T-helper 17 cell (primary cell): ENCODE measurements around the gene HCLS1. TPM values are rescaled to one million over a fixed set of nuclear protein-coding genes. Genes with fewer than 3 reads are reported as not detected.
"Not testable (repeated sequence)": the region's sequence is repeated elsewhere in the genome, so short reads cannot be mapped to it uniquely, and the experiment has no call there.

Experiments used
- ATAC-seq: fragments of 150-1000 bp; cut with Tn5 transposase; 2 replicates; pipeline ENCODE4 v1.10.0; 2021; ENCODE audit warnings: mild to moderate bottlenecking, moderate library complexity
- DNase-seq, 3 donors: peaks; one replicate each; pipeline versions ENCODE4 v3.0.0 to v3.0.0-alpha.2; 2020 to 2021
- H3K9me3 ChIP-seq: one replicate; pipeline ENCODE4 v1.7.0; 2013; ENCODE audit warnings: low read length, mild to moderate bottlenecking; ENCODE audit not compliant: control insufficient read depth, poor library complexity, severe bottlenecking
- H3K27ac Mint-ChIP-seq: one replicate; pipeline ENCODE4 v1.8.0; 2022; ENCODE audit warnings: mild to moderate bottlenecking, moderate library complexity, mixed read lengths
- H3K27me3 Mint-ChIP-seq: one replicate; pipeline ENCODE4 v1.8.0; 2022; ENCODE audit warnings: mixed read lengths
- H3K36me3 Mint-ChIP-seq: one replicate; pipeline ENCODE4 v1.8.0; 2022; ENCODE audit warnings: low read depth, mixed read lengths
- H3K4me1 Mint-ChIP-seq: one replicate; pipeline ENCODE4 v1.8.0; 2022; ENCODE audit warnings: mild to moderate bottlenecking, mixed read lengths
- H3K4me3 Mint-ChIP-seq: one replicate; pipeline ENCODE4 v1.8.0; 2022; ENCODE audit warnings: mild to moderate bottlenecking, moderate library complexity, mixed read lengths
- total RNA-seq, 4 donors: library from RNA in 2 of 4; stranded (reverse) in 2 of 4; gene quantifications; one replicate each; pipeline ENCODE4 v1.2.3 and lab custom pipeline; 2022 to 2026

HCLS1 gene, protein sequence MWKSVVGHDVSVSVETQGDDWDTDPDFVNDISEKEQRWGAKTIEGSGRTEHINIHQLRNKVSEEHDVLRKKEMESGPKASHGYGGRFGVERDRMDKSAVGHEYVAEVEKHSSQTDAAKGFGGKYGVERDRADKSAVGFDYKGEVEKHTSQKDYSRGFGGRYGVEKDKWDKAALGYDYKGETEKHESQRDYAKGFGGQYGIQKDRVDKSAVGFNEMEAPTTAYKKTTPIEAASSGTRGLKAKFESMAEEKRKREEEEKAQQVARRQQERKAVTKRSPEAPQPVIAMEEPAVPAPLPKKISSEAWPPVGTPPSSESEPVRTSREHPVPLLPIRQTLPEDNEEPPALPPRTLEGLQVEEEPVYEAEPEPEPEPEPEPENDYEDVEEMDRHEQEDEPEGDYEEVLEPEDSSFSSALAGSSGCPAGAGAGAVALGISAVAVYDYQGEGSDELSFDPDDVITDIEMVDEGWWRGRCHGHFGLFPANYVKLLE
- total RNA-seq, result 100 to 1,000 TPM; 277 to 292 TPM
- total RNA-seq (lab: John Stamatoyannopoulos, UW), result 378 to 428 reads per million in 2 donors

DNA sequence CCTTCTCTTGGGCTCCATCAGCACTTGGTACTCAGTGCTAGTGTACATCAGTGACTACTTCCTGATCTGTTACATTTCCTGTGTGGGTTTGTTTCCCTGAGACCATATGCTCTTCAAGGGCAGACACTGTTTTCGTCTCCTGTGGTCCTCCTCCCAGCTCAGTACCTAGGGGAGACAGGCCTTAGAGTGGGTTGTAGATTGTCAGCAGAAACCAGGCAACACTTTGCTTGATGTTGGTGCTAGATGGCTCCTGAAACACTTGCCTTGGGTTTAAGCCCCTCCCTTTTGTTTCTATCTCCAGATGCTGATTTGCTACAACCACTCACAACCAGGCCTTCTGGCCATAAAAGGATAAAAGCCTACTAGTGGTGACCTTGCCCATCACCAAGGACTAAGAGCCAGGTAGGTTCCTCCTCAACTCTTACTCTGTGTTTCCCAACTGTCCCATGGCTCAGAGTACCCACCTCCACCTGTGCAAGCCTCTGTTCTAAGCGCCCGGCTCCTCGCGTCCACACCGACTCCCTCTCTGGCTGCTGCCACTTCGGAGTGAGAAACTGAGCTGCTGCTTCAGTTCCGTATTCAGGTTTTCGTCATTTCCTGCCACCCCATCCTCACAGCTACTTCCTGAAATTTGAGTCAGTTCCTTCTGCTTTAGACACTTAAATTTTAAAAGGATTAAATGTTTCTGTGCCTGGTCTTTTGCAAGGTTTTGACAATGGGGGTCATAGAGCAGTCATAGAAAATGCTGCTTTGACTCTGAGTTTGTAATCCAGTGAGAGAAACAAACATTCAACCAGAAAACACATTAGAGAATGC, at the start of gene HCLS1:
TSS of gene HCLS1 (minus strand) at position 548 of the 816 bp plus-strand sequence. CDS start 2,556 bp downstream, outside the sequence.
- Mint-ChIP-seq H3K4me3 (peak within 1 kb of the TSS; percentile 96), H3K36me3 (peaks cover 14% of the 10 kb centered on the region), H3K4me1 (peaks cover 53% of the 10 kb centered on the region), H3K27ac (peak within 1 kb of the TSS; percentile 99), H3K27me3 (no peaks in the 10 kb centered on the region)
- no peaks in the 10 kb centered on the region for H3K9me3 ChIP-seq
- peak; percentile 47 to 57 (median 49) for DNase-seq
- peak; percentile 86 for ATAC-seq

DNA sequence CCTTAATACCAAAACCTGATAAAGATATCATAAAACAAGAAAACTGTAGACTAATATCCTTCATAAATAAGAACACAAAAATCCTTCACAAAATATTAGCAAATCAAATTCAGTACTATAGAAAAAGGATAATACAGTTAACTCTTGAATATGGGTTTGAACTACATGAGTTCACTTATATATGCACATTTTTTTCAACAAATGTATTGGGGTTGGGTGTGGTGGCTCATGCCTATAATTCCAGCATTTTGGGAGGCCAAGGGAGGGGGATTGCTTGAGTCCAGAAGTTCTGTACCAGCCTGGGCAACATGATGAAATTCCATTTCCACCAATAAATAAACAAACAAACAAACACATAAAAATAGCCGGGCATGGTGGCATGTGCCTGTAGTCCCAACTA, 49.6 kb upstream of the HCLS1 start:
- H3K9me3 ChIP-seq, result no peaks in the 10 kb centered on the region
- DNase-seq, result no peak
- Mint-ChIP-seq H3K27ac (no peak overlapping the region), H3K36me3 (peaks cover 13% of the 10 kb centered on the region), H3K4me3 (no peak overlapping the region), H3K27me3 (no peaks in the 10 kb centered on the region), H3K4me1 (peaks cover 10% of the 10 kb centered on the region)
- no peak for ATAC-seq

DNA sequence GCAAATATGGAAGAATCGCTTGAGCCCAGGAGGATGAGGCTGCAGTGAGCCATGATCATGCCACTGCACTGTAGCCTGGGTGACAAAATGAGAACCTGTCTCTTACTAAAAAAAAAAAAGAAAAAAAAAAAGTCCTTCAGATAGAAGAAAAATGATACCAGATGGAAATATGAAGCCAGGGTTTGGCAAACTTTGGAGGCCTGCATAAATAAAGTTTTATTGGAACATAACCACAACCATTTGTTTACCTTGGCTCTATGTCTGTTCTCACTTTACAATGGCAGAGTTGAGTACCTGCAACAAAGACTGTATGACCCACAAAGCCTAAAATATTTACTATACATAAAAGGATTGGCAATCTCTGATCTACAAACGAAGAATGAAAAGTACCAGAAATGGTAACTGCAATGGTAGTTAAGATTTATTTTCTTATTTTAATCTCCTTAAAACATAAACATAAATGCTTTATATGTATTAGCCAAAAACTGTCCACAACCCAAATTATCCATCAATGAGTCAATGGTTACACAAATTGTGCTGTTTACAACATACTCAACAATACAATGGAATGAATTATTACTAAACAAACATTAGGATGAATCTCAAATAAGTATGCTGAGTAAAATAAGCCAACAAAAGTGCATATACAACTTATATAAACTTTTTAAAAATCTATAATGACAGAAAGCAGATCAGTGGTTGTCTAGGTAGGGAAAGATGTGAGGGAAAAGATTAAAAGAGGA, 47.0 kb upstream of the HCLS1 start:
- Mint-ChIP-seq H3K27me3 (no peaks in the 10 kb centered on the region), H3K4me1 (peaks cover 13% of the 10 kb centered on the region), H3K27ac (no peak overlapping the region), H3K36me3 (peaks cover 9% of the 10 kb centered on the region), H3K4me3 (no peak overlapping the region)
- ATAC-seq (no peak), DNase-seq (no peak)
- H3K9me3 ChIP-seq, result no peaks in the 10 kb centered on the region

DNA sequence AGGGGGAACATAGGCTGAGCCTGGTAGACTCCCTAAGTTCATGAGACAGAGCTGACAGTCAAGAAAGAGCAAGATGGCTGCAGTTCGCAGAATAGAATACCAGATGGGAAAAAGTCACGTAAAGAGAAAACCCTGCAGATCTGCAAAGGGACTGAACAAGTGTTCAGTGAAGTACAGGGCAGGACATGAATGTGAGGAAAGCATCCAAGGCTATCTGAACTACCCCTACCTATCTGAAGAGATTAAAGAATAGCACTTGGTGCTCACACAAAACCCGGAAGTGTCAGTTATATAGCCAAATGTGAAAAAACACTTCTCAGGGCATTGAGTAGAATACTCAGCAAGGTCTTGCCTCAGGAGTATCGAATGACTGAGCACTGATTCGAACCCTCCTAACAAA, 44.8 kb upstream of the HCLS1 start:
- Mint-ChIP-seq H3K4me3 (no peak overlapping the region), H3K4me1 (peaks cover 10% of the 10 kb centered on the region), H3K36me3 (peaks cover 10% of the 10 kb centered on the region), H3K27ac (no peak overlapping the region), H3K27me3 (no peaks in the 10 kb centered on the region)
- ATAC-seq (no peak), DNase-seq (no peak)
- H3K9me3 ChIP-seq, result no peaks in the 10 kb centered on the region

DNA sequence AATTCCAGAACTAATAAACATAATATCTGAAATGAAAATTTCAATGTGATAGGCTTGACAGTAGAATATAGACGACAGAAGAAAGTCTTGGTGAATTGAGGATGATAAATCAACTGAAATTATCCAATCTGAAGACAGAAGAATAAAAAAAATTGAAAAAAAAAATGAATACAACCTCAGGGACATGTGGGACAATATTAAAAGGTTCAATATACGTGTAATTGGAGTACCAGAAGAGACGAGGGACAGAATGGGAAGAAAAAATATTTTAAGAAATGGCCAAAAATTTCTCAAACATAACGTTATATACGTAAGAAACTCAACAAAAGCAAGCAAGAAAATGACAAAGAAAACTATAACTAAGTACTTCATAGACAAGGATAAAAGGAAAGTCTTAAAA, 43.3 kb upstream of the HCLS1 start:
- DNase-seq (no peak), ATAC-seq (no peak)
- Mint-ChIP-seq H3K27ac (no peak overlapping the region), H3K4me3 (no peak overlapping the region), H3K36me3 (peaks cover 7% of the 10 kb centered on the region), H3K4me1 (peaks cover 5% of the 10 kb centered on the region), H3K27me3 (no peaks in the 10 kb centered on the region)
- H3K9me3 ChIP-seq, result no peaks in the 10 kb centered on the region

DNA sequence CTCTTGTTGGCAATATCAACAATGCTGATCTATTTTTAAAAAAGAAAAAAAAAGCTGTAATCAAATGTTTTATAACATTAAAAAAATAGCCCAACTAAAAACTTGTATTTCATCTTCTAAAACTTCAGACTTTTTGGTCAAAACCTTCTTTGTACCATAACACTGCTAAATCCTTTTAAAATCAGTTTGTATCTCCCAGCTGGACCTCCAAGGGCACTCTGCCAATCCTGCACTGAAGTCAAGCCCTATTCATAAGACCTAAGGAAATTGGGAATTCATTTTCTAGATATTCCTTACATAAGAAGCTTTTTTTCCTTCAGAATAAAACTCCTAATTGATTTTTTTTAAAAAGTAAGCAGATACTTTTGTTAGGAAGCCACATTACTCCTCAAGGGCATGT, 38.2 kb upstream of the HCLS1 start:
- DNase-seq (no peak), ATAC-seq (no peak)
- Mint-ChIP-seq H3K4me1 (peaks cover 2% of the 10 kb centered on the region), H3K36me3 (peaks cover 16% of the 10 kb centered on the region), H3K27me3 (no peaks in the 10 kb centered on the region), H3K27ac (no peak overlapping the region), H3K4me3 (no peak overlapping the region)
- H3K9me3 ChIP-seq, result no peaks in the 10 kb centered on the region

DNA sequence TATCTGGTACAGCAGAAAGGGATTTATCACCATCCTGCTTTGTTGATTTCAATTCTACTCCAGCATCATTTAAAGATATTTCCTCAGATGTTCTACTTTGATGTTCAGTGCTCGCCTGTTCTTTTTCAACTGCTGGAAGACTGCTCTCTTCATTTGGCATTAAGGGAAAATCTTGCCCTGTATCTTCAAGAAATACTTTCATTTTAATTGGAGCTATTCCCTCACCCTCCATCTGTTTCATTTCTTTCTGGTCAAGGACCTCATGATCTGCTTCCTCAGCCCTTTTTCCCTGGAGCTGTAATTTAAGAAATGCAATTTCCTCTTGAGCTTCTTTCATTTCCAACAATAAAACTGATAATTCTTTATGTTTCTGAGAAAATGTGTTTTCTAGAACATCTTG, 37.8 kb upstream of the HCLS1 start:
- no peaks in the 10 kb centered on the region for H3K27me3 Mint-ChIP-seq
- H3K36me3 Mint-ChIP-seq, result peaks cover 16% of the 10 kb centered on the region
- no peaks in the 10 kb centered on the region for H3K9me3 ChIP-seq
- DNase-seq, result no peak
- no peak overlapping the region for H3K4me3 Mint-ChIP-seq
- no peak overlapping the region for H3K27ac Mint-ChIP-seq
- H3K4me1 Mint-ChIP-seq, result peaks cover 2% of the 10 kb centered on the region
- no peak for ATAC-seq

DNA sequence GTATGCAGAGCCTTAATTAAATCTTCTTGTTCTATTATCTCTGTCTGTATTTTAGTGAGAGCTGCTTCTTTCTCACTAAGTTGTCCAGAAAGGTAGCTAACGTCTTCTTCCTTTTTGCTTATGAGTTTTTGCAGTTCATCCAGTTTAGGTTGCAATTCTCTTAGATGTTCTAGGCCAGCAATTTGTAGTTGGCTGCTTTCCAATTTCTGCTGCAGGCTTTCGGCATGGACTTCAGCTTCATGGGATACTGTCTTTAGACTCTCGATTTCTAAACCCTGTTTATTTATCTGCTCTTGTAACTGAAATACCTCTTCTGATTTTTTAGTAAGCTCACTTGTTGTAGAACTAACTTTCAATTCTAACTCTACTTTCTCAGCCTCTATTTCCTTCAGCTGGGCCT, 35.5 kb upstream of the HCLS1 start:
- peaks cover 3% of the 10 kb centered on the region for H3K4me1 Mint-ChIP-seq
- ATAC-seq (no peak), DNase-seq (no peak)
- no peak overlapping the region for H3K4me3 Mint-ChIP-seq
- H3K27me3 Mint-ChIP-seq, result no peaks in the 10 kb centered on the region
- H3K9me3 ChIP-seq, result no peaks in the 10 kb centered on the region
- H3K27ac Mint-ChIP-seq, result no peak overlapping the region
- H3K36me3 Mint-ChIP-seq, result peaks cover 28% of the 10 kb centered on the region

DNA sequence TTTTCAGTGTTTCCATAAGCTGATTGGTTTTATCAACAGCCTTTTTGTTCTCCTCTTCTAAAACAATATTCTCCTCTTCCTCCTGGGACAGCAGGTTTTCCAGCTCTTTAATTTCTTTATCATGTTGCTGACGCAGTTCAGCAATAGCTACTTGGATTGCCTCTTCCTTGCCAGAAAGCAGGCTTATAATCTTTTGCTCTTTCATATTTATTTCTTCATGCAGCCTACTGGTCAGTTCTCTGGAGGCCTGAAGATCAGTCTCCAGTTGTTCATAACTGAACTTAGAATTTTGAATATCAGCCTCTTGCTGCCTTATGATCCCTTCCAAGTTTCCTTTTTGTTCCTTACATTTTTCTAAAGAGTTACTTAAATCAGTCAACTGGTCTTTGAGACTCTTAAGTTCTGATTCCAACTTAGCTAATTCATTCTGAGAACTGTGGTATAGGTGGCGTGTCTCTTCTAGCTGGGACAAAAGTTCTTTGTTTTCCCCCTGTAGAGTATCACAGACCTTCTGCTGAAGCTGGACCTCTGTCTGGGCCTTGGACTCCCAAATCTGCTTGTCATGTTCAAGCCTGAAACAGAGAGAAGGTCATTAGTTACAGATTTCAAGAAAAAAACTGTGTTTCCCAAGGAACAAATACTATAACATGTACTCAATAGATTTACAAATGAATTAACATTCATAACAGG, 31.5 kb upstream of the HCLS1 start:
- peaks cover 3% of the 10 kb centered on the region for H3K4me1 Mint-ChIP-seq
- H3K4me3 Mint-ChIP-seq, result no peak overlapping the region

DNA sequence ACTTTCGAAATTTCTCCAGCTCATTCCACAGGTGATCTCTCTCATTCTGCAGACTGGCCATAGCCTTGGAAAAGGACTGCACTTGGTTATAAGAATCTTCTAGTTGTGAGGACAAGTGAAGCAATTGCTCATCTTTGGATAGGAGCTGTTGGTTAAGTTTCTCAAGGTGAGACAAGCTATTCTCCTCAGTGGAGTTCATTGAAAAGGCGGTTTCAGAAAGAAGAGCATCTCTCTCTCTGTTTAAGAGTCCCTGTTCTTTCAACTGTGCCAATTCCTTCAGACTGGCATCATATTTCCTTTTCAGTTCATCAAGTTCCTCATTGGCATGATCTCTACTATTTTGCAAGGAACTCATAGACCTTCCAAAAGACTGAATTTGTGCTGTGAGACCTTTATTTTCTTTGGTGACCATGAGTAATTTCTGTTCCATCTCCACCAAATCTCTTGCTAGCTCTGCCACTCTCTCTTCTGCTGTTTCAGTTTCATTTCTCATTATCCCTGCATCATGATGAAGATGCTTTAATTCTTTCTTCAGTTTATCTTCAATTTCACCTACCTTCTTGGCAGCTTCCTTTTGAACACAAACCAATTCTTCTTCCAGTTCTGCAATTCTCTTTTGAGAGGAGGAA, 30.2 kb upstream of the HCLS1 start:
- peak overlapping the region; percentile 9 for H3K27ac Mint-ChIP-seq
- no peak for ATAC-seq

More for the DNA sequence above, 31.5 kb upstream of the HCLS1 start:
- ATAC-seq, result no peak
- Mint-ChIP-seq H3K36me3 (peaks cover 16% of the 10 kb centered on the region), H3K27me3 (no peaks in the 10 kb centered on the region), H3K27ac (no peak overlapping the region)
- H3K9me3 ChIP-seq, result no peaks in the 10 kb centered on the region
- DNase-seq, result no peak

DNA sequence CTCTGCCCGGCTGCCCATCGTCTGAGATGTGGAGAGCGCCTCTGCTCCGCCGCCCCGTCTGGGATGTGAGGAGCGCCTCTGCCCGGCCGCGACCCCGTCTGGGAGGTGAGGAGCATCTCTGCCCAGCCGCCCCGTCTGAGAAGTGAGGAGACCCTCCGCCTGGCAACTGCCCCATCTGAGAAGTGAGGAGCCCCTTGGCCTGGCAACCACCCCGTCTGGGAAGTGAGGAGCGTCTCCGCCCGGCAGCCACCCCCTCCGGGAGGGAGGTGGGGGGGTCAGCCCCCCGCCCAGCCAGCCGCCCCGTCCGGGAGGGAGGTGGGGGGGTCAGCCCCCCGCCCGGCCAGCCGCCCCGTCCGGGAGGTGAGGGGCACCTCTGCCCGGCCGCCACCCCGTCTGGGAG, 28.0 kb upstream of the HCLS1 start:
- not testable (repeated sequence) for H3K27ac Mint-ChIP-seq, DNase-seq, H3K27me3 Mint-ChIP-seq, H3K4me3 Mint-ChIP-seq, ATAC-seq, H3K4me1 Mint-ChIP-seq, H3K9me3 ChIP-seq
- H3K36me3 Mint-ChIP-seq, result peaks cover 20% of the 10 kb centered on the region

More for the DNA sequence above, 30.2 kb upstream of the HCLS1 start:
- no peaks in the 10 kb centered on the region for H3K9me3 ChIP-seq
- H3K4me3 Mint-ChIP-seq, result no peak overlapping the region
- no peaks in the 10 kb centered on the region for H3K27me3 Mint-ChIP-seq
- H3K4me1 Mint-ChIP-seq, result peaks cover 3% of the 10 kb centered on the region
- no peak for DNase-seq
- peaks cover 20% of the 10 kb centered on the region for H3K36me3 Mint-ChIP-seq

DNA sequence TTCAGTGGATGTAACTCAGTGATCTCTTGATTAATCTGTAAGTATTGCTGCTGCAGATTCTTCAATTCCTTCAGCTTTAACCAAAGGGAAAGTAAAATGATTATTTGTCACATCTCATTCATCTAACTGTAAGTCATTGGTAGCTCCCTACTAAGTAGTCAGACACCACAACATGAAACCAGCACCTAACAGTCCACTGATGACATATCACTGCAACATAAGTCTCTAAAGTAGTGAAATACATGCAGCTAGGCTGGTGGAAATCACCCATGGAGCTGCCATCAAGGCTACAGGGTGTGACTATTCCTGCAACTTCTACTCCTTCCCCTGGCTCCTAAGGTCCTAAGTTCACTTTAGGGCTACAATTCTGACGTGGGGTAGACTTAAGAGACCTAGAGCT, 21.1 kb upstream of the HCLS1 start:
- no peaks in the 10 kb centered on the region for H3K27me3 Mint-ChIP-seq
- no peaks in the 10 kb centered on the region for H3K9me3 ChIP-seq
- ATAC-seq (no peak), DNase-seq (no peak)
- H3K27ac Mint-ChIP-seq, result no peak overlapping the region
- peaks cover 9% of the 10 kb centered on the region for H3K36me3 Mint-ChIP-seq
- no peak overlapping the region for H3K4me3 Mint-ChIP-seq
- peaks cover 7% of the 10 kb centered on the region for H3K4me1 Mint-ChIP-seq
